Upper lobe of right lung (tissue), 1 donor: ENCODE data around the gene CNNM1. TPM values are rescaled to one million over a fixed set of nuclear protein-coding genes. Genes with fewer than 3 reads are reported as not detected.

ENCODE experiments used
- ATAC-seq: fragments of 200-7000 bp; cut with Tn5 transposase; one replicate; pipeline ENCODE4 v1.9.1; 2020; ENCODE audit warnings: mild to moderate bottlenecking, moderate library complexity
- DNase-seq: peaks from one replicate; pipeline ENCODE4 v3.0.0-alpha.2; 2020
- H3K27ac ChIP-seq: fragments of 200-600 bp; one replicate; pipeline ENCODE4 v1.8.0; 2022
- H3K27me3 ChIP-seq: fragments of 200-600 bp; one replicate; pipeline ENCODE4 v1.8.0; 2022; ENCODE audit warnings: mild to moderate bottlenecking
- H3K36me3 ChIP-seq: fragments of 200-600 bp; one replicate; pipeline ENCODE4 v1.8.0; 2022
- H3K4me1 ChIP-seq: fragments of 200-600 bp; one replicate; pipeline ENCODE4 v1.8.0; 2022
- H3K4me3 ChIP-seq: fragments of 200-600 bp; one replicate; pipeline ENCODE4 v1.8.0; 2022; ENCODE audit warnings: mild to moderate bottlenecking
- H3K9me3 ChIP-seq: fragments of 200-600 bp; one replicate; pipeline ENCODE4 v1.8.0; 2022
- CTCF ChIP-seq: fragments of 200-600 bp; IDR thresholded peaks from one replicate; pipeline ENCODE4 v1.8.0; 2022; ENCODE audit warnings: antibody characterized with exemption
- intact Hi-C: fragments of 100-400 bp; cut with DNase I; formaldehyde crosslinking; loops from one replicate; pipeline ENCODE4 v1.11.0; 2022
- total RNA-seq: library from RNA; stranded (reverse); fragmentation: NEBNext Ultra II Directional; extraction: Animal tissue kit (Norgen Biotek cat#: 25700); gene quantifications from one replicate; pipeline ENCODE4 v1.2.1, GENCODE V29; 2021
- donor health status: DM: no; HTN: yes; CAD: no; lungs with severe emphysema.

The CNNM1 gene
- total RNA-seq, 1 donor from 2014 or later, result 0.69 TPM

- no peaks in the 10 kb centered on the region for H3K4me1 ChIP-seq
- ATAC-seq (no peak), DNase-seq (no peak)
- H3K27me3 ChIP-seq, result no peaks in the 10 kb centered on the region
- H3K36me3 ChIP-seq, result no peaks in the 10 kb centered on the region
- H3K27ac ChIP-seq, result no peak overlapping the region
- TF ChIP-seq CTCF, result no peak
- H3K9me3 ChIP-seq, result no peaks in the 10 kb centered on the region
- no peak overlapping the region for H3K4me3 ChIP-seq
- intact Hi-C loops, result no loop called here
These were observed 8.7 kb downstream of the CNNM1 start for GRCh38 chr10:99337901-99338300.

GRCh38 chr10:99339077-99339476 is 9.9 kb downstream of the CNNM1 start:
- no peak for TF ChIP-seq CTCF
- ATAC-seq (peak; percentile 61), DNase-seq (no peak)
- intact Hi-C loops, result no loop called here
- H3K4me1 ChIP-seq, result no peaks in the 10 kb centered on the region
- H3K4me3 ChIP-seq, result no peak overlapping the region
- H3K9me3 ChIP-seq, result no peaks in the 10 kb centered on the region
- H3K27ac ChIP-seq, result no peak overlapping the region
- H3K36me3 ChIP-seq, result no peaks in the 10 kb centered on the region
- H3K27me3 ChIP-seq, result no peaks in the 10 kb centered on the region

- ATAC-seq (no peak), DNase-seq (no peak)
- no peaks in the 10 kb centered on the region for H3K9me3 ChIP-seq
- H3K27me3 ChIP-seq, result no peaks in the 10 kb centered on the region
- no peak for TF ChIP-seq CTCF
- no peak overlapping the region for H3K27ac ChIP-seq
- intact Hi-C loops, result no loop called here
- H3K36me3 ChIP-seq, result no peaks in the 10 kb centered on the region
- H3K4me3 ChIP-seq, result no peak overlapping the region
- no peaks in the 10 kb centered on the region for H3K4me1 ChIP-seq
These were observed 10.4 kb downstream of the CNNM1 start for GRCh38 chr10:99339563-99340047.

- no peaks in the 10 kb centered on the region for H3K27me3 ChIP-seq
- no peak for DNase-seq
- H3K36me3 ChIP-seq, result no peaks in the 10 kb centered on the region
- no peaks in the 10 kb centered on the region for H3K4me1 ChIP-seq
- no peak overlapping the region for H3K4me3 ChIP-seq
- TF ChIP-seq CTCF, result no peak
- intact Hi-C loops, result no loop called here
- ATAC-seq, result no peak
- H3K27ac ChIP-seq, result no peak overlapping the region
- no peaks in the 10 kb centered on the region for H3K9me3 ChIP-seq
These were observed 11.5 kb downstream of the CNNM1 start for GRCh38 chr10:99340650-99341049.

- ATAC-seq (no peak), DNase-seq (no peak)
- intact Hi-C loops, result no loop called here
- no peaks in the 10 kb centered on the region for H3K9me3 ChIP-seq
- no peaks in the 10 kb centered on the region for H3K4me1 ChIP-seq
- H3K27me3 ChIP-seq, result no peaks in the 10 kb centered on the region
- no peaks in the 10 kb centered on the region for H3K36me3 ChIP-seq
- H3K27ac ChIP-seq, result no peak overlapping the region
- no peak for TF ChIP-seq CTCF
- H3K4me3 ChIP-seq, result no peak overlapping the region
These were observed 12.1 kb downstream of the CNNM1 start for GRCh38 chr10:99341248-99341647.

- no peak overlapping the region for H3K4me3 ChIP-seq
- H3K27ac ChIP-seq, result no peak overlapping the region
- intact Hi-C loops, result no loop called here
- no peaks in the 10 kb centered on the region for H3K27me3 ChIP-seq
- no peak for DNase-seq
- no peak for TF ChIP-seq CTCF
- H3K4me1 ChIP-seq, result no peaks in the 10 kb centered on the region
- no peaks in the 10 kb centered on the region for H3K36me3 ChIP-seq
- H3K9me3 ChIP-seq, result no peaks in the 10 kb centered on the region
- ATAC-seq, result no peak
These were observed 12.8 kb downstream of the CNNM1 start for GRCh38 chr10:99341860-99342490.
